HG02571 (cell line): ENCODE results near the gene CMYA5.
"Not testable (repeated sequence)": the region's sequence is repeated elsewhere in the genome, so short reads cannot be mapped to it uniquely, and the experiment has no call there.

Experiments
- ATAC-seq: cut with Tn5 transposase; IDR thresholded peaks from one replicate; pipeline ENCODE4 v1.9.1; 2021; ENCODE audit warnings: mild to moderate bottlenecking, moderate library complexity; ENCODE audit not compliant: unreplicated experiment

The CMYA5 gene

GRCh38 chr5:79746642-79747569, 57.3 kb downstream of the CMYA5 start:
- no peak for ATAC-seq

DNA sequence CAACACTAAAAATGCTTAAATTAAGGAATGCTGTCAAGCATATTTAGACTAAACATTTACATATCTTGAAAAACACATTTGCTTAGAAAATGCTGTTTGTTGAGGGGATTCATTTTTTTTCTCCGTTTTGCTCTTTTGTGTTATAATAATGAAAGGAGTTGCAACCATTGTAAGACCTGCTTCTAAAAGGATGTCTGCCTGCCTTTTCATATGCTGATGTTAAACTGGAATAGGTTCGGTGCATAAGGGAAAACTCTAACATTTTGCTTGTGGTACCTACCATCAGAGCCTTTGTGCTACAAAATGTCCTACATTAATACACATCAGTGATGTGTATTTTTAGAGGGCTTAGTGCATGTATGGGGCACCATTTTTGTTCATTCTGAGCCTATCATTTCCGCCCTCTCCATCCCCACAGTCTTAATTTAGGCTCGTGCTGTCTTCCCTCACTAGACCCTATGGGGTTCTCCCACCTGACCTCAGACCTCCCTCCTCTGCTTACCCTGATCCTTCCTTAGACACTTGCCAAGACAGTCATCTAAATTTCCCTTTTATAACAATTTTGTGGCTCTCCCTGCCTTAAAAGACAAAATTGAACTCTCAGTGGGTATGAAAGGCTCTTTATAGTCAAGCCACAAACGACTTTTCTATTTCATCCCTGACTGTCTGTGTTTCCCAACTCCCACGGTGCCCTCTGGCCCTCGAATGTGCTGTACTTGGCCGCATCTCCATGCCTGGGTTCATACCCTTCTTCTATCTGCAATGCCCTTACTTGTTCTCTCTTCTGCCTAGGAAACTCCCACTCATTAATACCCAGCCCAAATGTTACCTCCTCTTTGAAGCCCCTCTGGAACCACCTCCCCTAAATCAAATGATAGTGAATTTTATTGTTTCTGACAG, 61.2 kb downstream of the CMYA5 start:
- ATAC-seq: no peak

GRCh38 chr5:79753092-79753491, 63.5 kb downstream of the CMYA5 start:
- no peak for ATAC-seq

DNA sequence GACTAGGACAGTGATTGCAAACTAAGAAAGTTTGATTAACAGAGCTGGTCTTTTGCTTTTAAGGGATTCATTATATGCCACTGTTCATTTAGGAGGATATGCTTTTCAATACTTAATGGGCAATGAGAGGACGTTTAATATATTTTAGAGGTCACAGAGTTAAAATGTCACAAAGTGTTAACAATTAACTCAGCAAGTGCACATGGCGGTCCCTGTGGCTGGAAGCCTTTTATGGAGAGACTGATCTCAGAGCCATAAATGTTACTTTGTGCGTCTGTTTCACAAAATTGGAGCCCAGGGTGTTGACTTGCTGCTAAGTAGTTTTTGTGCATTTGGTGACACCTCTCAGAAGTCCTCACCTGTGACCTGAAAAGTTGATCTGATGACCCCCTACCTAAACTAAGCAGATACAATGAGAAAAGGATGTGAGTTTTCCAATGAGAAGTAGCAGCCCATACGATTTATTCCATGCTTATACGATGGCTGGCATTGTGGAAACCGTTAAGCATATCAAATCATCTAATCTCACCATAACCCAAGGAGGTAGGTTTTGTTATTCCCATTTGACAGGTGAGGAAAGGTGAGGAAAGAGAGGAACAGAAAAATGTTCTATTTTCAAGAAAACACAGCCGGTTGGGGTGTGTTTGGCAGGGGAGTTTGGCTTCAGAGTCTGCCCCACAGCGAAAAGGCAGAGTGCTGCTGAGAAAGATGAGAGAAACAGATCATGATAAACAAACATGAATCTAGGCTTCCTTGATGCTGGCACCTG, 64.4 kb downstream of the CMYA5 start:
- no peak for ATAC-seq

- no peak for ATAC-seq
Measured at GRCh38 chr5:79754865-79755555, 65.4 kb downstream of the CMYA5 start.

DNA sequence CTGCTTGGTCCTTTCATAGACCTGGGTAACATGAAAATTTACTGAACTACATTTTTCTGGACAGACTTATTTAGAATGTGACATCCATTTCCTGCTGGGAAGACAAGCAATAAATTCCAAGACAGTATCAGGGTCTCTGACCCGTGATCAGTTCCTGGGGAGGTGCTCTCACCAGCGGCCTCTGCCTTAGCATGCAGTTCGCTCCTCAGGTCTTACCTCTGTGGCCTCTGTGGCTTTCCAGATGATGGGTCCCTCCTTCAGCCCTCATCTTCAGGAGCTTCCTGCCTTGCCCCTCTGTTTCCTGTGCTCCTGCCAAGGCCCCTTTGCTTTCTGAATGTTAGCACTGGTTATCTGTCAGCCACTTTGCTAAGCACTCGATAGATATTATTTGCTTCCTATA, 66.4 kb downstream of the CMYA5 start:
- no peak for ATAC-seq

GRCh38 chr5:79759436-79759835, 69.8 kb downstream of the CMYA5 start:
- no peak for ATAC-seq

- ATAC-seq: no peak
Measured at GRCh38 chr5:79759848-79760247, 70.2 kb downstream of the CMYA5 start.

- ATAC-seq: no peak
Measured at GRCh38 chr5:79762929-79763328, 73.3 kb downstream of the CMYA5 start.

DNA sequence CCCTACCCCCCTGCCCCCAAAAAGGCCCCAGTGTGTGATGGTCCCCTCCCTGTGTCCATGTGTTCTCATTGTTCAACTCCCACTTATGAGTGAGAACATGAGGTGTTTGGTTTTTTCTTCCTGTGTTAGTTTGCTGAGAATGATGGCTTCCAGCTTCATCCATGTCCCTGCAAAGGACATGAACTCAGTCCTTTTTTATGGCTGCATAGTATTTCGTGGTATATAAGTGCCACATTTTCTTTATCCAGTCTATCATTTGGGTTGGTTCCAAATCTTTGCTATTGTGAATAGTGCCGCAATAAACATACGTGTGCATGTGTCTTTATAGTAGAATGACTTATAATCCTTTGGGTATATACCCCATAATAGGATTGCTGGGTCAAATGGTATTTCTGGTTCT, 74.5 kb downstream of the CMYA5 start:
- not testable (repeated sequence) for ATAC-seq

- no peak for ATAC-seq
Measured at GRCh38 chr5:79771387-79771786, 81.8 kb downstream of the CMYA5 start.

GRCh38 chr5:79772651-79773050, 83.0 kb downstream of the CMYA5 start:
- no peak for ATAC-seq

DNA sequence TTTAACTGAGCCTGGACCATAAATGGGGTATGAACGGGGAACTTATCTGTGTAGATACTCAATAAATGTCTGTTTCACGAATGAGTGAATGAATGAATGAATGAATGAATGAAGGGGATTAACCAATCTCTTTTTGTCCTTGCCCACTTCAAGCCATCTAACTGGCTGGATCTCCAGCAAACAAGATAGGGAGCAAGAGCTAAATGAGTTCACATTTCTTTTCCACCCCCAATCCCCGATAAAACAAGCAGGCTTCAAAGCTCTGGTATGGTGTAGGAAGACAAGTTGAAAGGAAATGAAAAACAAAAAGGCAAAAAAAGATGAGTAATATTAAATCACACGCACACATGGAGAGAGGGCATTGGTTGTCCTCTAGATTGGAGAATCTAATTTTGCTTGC, 84.0 kb downstream of the CMYA5 start:
- no peak for ATAC-seq

- no peak for ATAC-seq
Measured at GRCh38 chr5:79774171-79774854, 84.7 kb downstream of the CMYA5 start.

DNA sequence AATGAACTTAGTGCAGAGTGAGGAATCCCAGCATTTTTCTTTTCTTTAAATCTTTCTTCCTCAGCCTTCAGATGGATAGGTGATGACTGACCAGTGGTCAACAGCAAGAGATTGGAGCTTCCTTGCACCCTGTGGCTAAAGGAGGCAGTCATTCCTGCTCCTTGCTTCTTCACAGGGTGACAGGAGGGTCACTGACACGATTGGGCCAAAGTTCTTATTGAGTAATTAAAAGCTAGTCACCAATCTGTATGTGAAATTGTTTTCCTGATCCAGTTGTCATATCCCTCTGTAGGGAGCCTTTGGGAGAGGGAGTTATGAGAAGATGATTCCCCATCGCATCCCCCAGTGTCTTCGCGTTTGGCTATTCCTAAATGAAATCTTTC, 85.2 kb downstream of the CMYA5 start:
- ATAC-seq: no peak

DNA sequence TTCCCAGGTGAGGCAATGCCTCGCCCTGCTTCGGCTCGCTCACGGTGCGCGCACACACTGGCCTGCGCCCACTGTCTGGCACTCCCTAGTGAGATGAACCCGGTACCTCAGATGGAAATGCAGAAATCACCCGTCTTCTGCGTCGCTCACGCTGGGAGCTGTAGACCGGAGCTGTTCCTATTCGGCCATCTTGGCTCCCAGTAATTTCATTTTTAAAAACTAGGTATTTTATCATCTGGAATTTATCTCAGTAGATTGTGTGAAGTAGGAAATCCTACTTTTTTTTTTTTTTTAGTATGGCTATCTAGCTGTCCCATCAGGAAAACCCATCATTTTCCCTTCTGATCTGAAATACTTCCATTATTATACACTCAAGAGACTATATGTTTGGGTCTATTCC, 95.1 kb downstream of the CMYA5 start:
- ATAC-seq: not testable (repeated sequence)

GRCh38 chr5:79785983-79786382, 96.3 kb downstream of the CMYA5 start:
- ATAC-seq: no peak

DNA sequence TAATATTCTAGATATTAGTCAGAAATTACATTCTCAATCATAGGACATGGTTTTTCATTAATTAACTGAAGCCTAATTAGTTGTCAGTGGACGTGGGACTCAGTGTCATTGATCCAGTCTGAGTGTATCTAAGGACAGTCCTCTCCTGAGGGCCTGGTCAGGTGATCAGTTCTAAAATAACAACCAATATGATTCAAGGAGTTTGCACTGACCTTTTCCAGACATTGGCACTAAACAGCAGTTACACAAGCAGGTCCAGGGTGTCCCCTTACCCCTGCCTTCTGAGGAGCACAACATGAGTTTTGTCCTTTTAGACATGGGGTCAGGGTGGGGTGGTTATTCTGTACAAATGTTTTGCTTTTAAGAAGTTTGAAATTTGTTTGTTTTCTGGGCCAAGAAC, 97.8 kb downstream of the CMYA5 start:
- no peak for ATAC-seq

DNA sequence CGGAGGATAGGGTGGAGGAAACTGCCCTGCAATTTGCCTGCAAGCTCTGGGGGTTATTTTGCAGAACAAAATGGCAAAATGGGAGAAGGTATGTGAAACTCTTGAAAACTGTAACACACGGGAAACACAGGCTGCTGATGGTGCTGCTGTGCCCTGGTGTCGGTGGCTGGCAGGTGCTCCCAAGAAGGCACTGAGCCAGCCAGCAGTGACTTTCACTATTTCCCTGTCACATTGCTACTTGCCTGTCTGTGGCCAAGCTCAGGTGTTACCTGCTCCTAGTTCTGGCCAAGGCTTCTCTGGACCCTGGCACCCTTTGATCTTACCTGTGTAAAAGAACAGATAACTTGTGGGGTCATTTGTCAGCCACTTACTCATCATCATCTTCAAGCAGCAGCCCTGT, 102.2 kb downstream of the CMYA5 start:
- ATAC-seq: no peak

DNA sequence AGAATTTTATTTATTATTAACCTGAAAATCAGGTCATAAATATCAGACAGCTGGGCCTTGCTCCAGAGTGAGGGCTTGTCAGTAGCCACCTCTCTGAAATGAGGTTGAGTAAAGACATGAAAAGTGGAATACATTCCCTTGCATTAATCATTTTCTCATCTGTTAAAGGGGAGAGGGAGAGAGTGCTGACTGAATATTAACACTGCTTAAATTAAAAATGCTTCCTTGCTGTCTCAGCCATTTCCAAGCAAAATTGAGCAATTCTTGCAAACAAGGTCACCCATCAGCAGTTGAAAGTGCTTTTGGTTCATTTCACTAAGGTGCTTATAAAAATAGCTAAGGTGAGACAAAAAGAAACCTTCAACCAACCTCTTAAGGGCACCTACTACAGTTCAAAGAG, 102.8 kb downstream of the CMYA5 start:
- ATAC-seq: no peak
